GOT3 (cell line): ENCODE measurements around the gene CYREN.

ENCODE experiments used
- DNase-seq: peaks from one replicate; lab custom pipeline; 2025; ENCODE audit warnings: mixed read lengths; lab: John Stamatoyannopoulos, UW

CYREN gene

GRCh38 chr7:135197343-135197742, 26.8 kb upstream of the CYREN start:
- DNase-seq = no peak

GRCh38 chr7:135195968-135196629, 25.6 kb upstream of the CYREN start:
- DNase-seq = no peak

GRCh38 chr7:135195156-135195555, 24.6 kb upstream of the CYREN start:
- DNase-seq = no peak

DNA sequence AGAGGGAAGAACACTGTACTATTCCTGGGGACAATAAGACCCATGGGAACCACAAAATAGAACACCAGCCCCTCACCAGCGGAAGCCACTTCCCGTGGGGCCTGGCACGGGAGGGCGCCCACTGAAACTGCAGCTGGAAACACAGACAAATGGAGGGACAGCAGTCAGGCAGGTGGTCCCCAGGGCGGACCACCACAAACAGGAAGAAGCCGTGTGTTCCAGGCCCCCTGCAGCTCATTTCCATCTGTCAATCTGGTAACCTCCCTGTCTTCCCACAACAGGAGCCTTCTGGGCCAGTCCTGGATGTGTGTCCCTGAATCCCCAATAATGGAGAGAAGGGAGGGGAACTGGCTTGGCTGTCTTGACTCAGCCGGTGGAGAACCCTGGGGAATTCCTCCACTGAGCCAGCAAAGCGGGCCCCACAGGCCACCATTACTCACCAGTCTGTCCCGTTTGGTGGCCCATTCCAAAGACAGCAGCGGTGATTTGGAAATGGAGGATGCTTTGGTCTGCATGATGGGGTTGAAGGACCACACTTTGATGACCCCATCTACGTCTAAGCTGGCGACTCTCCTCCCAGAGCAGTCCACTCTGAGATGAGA, 24.1 kb upstream of the CYREN start:
- no peak for DNase-seq

DNA sequence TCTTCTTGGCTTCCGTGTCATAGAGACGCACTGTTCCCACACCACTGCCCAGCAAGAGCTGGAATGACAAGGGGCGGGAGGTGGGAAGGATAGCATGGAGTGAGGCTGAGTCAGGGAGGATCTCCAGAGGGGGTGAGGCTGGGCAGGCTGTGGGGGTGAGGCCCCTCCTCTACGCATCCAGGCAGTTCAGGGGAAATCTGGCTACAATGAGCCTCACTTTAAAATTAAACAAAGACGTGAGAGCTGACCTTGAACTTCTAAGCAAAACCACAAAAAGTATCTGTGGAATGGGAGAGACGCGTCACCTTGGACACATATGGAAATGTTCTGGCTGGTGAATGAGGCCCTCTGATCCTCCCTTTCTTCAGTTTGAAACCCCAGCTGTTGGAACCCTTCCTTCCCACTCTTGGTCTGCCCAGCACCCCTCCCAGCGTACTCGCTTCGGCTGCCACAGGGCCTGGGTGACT, 23.1 kb upstream of the CYREN start:
- no peak for DNase-seq

- no peak for DNase-seq
Observed at GRCh38 chr7:135192914-135193536, 22.5 kb upstream of the CYREN start.

- DNase-seq = no peak
Observed at GRCh38 chr7:135190703-135191102, 20.2 kb upstream of the CYREN start.

GRCh38 chr7:135189961-135190360, 19.5 kb upstream of the CYREN start:
- no peak for DNase-seq

- no peak for DNase-seq
Observed at GRCh38 chr7:135189221-135189662, 18.7 kb upstream of the CYREN start.

DNA sequence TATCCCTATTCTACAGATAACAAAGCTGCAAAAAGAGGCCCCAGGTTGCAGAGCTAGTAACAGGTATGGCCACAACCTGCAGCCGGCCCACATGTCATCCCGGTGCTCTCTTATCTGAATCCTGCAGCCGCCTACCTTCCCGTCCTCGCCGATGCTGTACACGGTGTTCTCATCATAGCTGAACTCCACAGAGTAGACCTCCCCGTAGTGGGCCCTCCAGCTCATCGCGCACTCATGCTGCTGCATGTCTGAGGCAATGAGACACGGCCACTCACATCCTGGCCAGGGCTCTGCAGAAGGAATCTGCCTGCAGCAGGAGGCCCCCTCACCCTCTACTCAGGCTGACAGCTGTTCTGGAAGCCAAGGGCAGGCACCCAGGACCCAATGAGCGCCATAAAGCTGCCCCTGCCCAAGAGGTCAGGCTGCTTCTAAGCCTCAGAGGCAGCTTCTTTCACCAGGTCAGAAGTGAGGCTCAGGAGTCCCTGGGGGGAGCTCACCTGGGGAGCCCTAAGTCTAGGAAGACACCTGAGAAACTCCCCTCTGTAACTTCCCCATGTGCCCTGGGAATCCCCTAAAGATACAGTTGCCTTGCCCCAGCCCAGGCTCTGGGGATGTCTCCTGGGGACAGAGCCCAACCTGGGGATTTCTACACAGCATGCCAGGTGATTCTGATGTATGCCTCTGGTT, 17.9 kb upstream of the CYREN start:
- DNase-seq = no peak

DNA sequence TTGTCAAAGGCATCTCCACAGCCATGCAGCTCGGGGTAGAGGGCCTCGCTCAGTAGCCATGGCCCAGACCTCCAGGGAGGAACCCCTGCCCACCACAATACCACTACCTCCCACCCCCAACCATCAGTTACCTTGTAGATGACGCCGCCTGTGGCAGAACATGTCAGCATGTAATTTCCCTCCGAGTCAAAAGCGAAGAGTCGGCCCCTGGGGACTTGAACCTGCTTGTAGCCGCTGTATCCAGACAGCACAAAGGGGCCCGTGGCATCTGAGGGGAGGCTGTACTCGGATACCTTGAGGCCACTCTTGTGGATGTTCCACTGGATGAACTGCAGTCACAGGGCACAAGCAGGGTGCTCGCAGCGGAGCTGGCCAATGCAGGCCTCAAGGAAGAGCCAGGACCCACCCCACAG, 16.3 kb upstream of the CYREN start:
- no peak for DNase-seq

DNA sequence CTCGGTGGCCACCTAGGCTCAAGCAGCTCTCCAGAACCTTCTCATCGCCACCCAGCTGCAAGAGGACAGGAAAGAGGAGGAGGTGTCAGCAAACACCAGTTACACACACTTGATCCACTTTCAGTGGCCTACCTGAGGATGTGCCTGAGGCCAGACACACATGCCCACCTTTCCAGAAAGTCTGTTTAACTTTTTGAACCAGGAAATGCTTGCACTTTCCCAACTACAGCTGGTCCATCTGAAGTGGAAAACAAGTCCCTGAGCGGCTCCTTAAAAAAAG, 15.7 kb upstream of the CYREN start:
- no peak for DNase-seq

DNA sequence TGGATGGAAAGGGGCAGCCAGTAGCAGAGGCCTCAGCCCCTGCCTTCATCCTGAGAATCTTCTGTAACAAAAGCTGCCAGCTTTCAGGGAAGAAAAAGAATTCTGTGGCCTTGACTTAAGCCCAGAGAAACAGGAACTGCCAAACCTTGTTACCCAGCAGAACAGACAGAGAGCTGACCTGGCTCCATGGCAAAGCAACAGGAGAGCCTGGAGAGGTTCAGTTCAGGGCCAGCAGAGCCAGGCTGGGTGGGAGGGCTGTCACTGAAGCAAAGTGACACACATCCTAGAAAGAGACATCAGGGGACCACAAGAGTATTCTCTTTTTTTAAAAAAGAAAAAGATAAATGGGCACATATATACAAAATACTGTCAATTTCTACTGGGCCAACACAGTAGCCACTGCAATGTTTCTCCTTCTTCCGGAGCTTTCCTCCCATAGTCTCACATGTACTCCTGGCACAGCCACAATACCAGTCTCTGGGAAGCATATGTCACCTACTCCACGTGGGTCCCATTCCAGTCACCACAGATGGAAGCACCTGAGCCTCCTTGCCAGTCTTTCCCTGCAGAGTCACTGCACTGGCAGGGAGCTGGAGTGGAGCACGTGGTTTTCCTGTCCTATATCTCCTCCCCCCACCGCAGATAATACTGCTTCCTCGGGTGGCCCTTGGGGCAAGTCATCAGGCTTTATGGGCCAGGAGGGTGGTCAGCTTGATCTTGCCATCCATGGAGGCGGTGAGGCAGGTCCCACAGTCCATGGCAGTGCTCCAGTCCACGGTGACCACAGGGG, 15.2 kb upstream of the CYREN start:
- no peak for DNase-seq

DNA sequence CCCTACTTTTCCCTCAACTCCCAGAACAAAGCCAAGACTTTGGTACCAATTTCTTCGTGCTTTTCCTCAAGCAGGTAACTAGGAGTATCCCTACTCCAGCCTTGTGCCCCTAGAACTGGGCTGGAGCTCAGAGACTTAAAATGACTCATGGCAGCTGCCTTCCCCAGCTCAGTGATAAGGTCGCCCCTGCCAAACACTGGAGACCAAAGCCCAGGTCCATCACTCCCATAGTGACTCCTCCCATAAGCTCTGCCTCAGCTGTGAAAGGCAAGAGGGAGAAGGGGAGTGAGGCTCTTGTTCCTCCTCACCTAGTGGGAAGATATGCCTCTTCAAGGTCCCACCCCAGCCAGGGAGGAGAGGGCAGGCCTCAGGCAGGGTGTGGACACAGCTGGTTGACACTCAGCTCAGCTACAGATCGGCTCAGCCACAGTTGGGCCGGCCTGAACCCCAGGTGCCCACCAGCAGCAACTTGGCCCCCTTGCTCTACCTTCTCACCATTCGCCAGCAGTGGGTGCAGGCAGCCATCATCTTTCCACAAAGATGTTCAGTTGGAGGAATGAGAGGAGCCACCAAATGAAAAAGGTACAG, 13.8 kb upstream of the CYREN start:
- DNase-seq = no peak

DNA sequence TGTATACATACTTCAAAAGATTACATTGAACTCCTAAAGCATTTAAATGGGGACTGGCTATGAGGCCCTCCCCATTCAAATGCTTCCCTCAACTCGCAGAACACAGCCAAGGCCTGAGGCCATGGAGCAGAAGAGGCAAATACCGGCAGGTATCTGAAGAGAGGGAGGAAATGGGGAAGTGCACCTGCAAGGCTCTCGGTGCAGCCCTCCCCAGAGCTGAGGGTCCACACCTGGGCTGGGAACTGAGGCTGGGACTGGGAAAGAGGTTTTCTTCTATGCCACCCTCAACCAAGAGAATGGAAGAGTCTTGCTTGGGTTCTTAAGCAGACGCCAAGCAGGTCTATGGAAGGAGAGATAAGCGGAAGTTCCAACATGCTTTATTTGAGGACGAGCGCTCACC, 13.0 kb upstream of the CYREN start:
- DNase-seq = no peak

GRCh38 chr7:135181929-135182678, 11.6 kb upstream of the CYREN start:
- DNase-seq = no peak

GRCh38 chr7:135181261-135181928, 10.9 kb upstream of the CYREN start:
- no peak for DNase-seq

GRCh38 chr7:135180122-135180521, 9.6 kb upstream of the CYREN start:
- DNase-seq = no peak

- no peak for DNase-seq
Observed at GRCh38 chr7:135179321-135179925, 8.9 kb upstream of the CYREN start.

DNA sequence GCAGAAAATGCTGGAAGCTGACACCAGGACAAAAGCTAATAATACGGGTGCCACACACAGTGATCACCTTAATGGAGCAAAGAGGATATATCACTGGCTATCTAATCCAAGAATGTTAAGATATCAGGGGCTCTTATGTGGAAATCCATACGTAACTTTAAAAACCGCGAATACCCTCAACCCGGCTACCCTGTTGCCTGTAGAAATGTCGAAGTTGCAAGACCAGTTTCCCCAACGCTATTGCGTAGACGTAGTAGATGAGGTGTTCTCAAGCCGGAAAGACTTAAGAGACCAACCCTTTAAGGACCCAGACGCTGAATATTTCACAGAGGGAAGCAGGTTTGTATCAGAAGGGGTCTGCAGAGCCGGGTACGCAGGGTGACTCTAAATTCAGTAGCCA, 7.9 kb upstream of the CYREN start:
- no peak for DNase-seq
